KMS-11 (cell line): ENCODE results near the gene TCTN2.

Experiments
- H2AFZ ChIP-seq: fragments of 200-600 bp; sonication (generic); 2 replicates; pipeline ENCODE4 v1.6.1; 2016; ENCODE audit warnings: antibody characterized with exemption, mixed run types, low read depth
- H3K27ac ChIP-seq: fragments of 200-600 bp; sonication (generic); 2 replicates; pipeline ENCODE4 v1.6.1; 2016; ENCODE audit warnings: mild to moderate bottlenecking, mixed run types
- H3K27me3 ChIP-seq: fragments of 200-600 bp; sonication (generic); 2 replicates; pipeline ENCODE4 v1.6.1; 2017; ENCODE audit warnings: mild to moderate bottlenecking, low read depth, mixed run types, moderate library complexity; ENCODE audit not compliant: insufficient read depth
- H3K36me3 ChIP-seq: fragments of 200-600 bp; sonication (generic); 2 replicates; pipeline ENCODE4 v1.6.1; 2017; ENCODE audit warnings: mild to moderate bottlenecking, mixed run types; ENCODE audit not compliant: insufficient read depth
- H3K4me1 ChIP-seq: fragments of 200-600 bp; sonication (generic); 2 replicates; pipeline ENCODE4 v1.6.1; 2016; ENCODE audit warnings: mild to moderate bottlenecking, low read depth, mixed run types; ENCODE audit not compliant: poor library complexity, severe bottlenecking
- H3K4me2 ChIP-seq: fragments of 200-600 bp; sonication (generic); 2 replicates; pipeline ENCODE4 v1.7.0; 2016; ENCODE audit warnings: mild to moderate bottlenecking, mixed run types
- H3K4me3 ChIP-seq: fragments of 200-600 bp; sonication (generic); IDR thresholded peaks from 2 replicates; pipeline ENCODE4 v1.6.1; 2017; ENCODE audit warnings: low read depth, low read length, mixed read lengths; ENCODE audit not compliant: insufficient read depth
- H3K79me2 ChIP-seq: fragments of 200-600 bp; sonication (generic); 2 replicates; pipeline ENCODE4 v1.6.1; 2016; ENCODE audit warnings: low read depth, mixed run types; ENCODE audit not compliant: insufficient read depth
- H3K9ac ChIP-seq: fragments of 200-600 bp; sonication (generic); 2 replicates; pipeline ENCODE4 v1.6.1; 2016; ENCODE audit warnings: mild to moderate bottlenecking, mixed run types
- H4K20me1 ChIP-seq: fragments of 200-600 bp; sonication (generic); 2 replicates; pipeline ENCODE4 v1.6.1; 2016; ENCODE audit warnings: mild to moderate bottlenecking, mixed run types; ENCODE audit not compliant: insufficient read depth
- TF ChIP-seq, protein P1 (sequence below): fragments of 200-600 bp; sonication (generic); conservative IDR thresholded peaks from 2 replicates; pipeline ENCODE4 v1.6.1; 2017; ENCODE audit warnings: low read depth, mild to moderate bottlenecking, antibody characterized with exemption, low read length, moderate library complexity, mixed read lengths

Gene TCTN2

DNA sequence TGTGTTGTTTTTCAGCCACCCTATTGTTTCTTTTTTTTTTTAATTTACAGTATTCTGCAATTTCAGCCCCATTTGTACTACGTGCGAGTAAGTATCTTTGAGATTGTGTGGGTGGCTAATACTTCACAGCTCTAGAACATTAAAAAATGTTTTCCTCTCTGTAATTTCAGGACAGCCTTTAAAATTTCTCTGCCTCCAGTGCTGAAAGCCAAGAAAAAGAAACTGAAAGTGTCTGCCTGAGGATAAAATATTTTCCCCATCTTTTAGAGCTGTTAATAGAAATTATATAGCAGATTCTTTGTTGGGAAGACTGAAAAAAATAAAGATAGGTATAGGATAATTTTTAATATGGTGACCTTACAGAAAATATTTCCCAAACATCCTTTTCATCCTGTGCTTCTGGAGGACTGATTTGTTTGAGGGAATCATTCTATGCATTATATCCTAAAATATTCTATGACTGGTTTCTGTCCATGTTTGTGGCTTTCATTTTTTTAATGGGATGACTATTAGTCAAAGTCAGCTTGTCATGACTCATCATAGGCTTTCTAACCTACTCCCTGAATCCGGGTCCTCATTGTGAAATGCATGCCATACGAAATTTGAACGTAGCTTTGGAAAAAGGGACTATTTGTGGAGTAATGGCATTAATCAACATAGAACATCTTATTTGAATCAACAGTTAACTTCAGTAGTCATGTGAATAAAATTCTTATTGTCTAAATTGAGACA is 10.8 kb upstream of the TCTN2 start:
- TF ChIP-seq, protein P1, sequence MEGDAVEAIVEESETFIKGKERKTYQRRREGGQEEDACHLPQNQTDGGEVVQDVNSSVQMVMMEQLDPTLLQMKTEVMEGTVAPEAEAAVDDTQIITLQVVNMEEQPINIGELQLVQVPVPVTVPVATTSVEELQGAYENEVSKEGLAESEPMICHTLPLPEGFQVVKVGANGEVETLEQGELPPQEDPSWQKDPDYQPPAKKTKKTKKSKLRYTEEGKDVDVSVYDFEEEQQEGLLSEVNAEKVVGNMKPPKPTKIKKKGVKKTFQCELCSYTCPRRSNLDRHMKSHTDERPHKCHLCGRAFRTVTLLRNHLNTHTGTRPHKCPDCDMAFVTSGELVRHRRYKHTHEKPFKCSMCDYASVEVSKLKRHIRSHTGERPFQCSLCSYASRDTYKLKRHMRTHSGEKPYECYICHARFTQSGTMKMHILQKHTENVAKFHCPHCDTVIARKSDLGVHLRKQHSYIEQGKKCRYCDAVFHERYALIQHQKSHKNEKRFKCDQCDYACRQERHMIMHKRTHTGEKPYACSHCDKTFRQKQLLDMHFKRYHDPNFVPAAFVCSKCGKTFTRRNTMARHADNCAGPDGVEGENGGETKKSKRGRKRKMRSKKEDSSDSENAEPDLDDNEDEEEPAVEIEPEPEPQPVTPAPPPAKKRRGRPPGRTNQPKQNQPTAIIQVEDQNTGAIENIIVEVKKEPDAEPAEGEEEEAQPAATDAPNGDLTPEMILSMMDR = no peak
- H3K36me3 ChIP-seq = no peaks in the 10 kb centered on the region

DNA sequence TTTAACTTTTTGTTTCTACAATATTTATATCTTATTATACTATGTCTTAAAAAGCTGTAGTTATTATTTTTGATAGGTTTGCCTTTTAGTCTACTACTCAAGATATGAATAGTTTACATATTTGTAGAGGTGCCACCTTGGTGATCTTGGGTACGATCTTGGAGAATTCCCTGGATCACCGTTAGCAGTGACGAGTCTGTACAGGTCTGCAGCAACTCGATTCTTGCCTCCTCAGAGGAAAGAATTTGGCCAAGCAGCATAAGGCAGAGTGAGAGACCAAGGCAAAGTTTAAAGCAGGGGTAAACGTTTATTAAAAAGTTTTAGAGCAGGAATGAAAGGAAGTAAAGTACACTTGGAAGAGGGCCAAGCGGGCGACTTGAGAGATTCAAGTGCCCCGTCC is 3.1 kb upstream of the TCTN2 start:
- no peak overlapping the region for H3K9ac ChIP-seq
- H3K4me1 ChIP-seq = no peaks in the 10 kb centered on the region
- TF ChIP-seq, protein P1 = no peak
- no peaks in the 10 kb centered on the region for H3K36me3 ChIP-seq
- no peak overlapping the region for H3K4me3 ChIP-seq
- no peaks in the 10 kb centered on the region for H4K20me1 ChIP-seq
- H3K4me2 ChIP-seq = no peak overlapping the region
- H2AFZ ChIP-seq = no peak overlapping the region
- no peak overlapping the region for H3K27ac ChIP-seq
- no peaks in the 10 kb centered on the region for H3K27me3 ChIP-seq
- no peaks in the 10 kb centered on the region for H3K79me2 ChIP-seq

More for the DNA sequence above, 10.8 kb upstream of the TCTN2 start:
- Histone ChIP-seq H3K27me3 (no peaks in the 10 kb centered on the region), H2AFZ (no peak overlapping the region), H3K4me3 (no peak overlapping the region), H3K4me1 (peaks cover 26% of the 10 kb centered on the region), H4K20me1 (no peaks in the 10 kb centered on the region), H3K4me2 (no peak overlapping the region), H3K27ac (no peak overlapping the region), H3K9ac (no peak overlapping the region), H3K79me2 (no peaks in the 10 kb centered on the region)

DNA sequence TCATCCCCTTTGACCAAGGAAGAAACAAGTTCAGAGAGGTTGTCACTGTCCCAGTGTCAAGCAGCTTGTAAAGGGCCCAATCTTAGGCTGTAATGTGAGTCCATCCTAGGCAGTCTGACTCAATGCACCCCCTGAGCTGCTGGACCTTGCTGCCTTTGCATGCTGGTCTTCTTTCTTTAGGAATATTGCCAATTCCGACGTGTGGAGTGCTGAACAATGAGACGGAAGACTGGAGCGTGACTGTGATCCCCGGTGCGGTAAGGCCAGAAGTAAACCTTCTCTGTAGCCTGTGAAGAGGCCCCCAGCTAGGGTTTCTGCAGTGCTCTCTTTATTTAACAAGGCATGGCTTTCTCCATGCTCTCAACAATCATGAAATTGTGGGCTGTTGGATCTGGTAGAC is 963 bp downstream of the TCTN2 start:
- Histone ChIP-seq H3K4me1 (no peaks in the 10 kb centered on the region), H4K20me1 (no peaks in the 10 kb centered on the region), H3K27ac (no peak overlapping the region), H3K4me2 (no peak overlapping the region), H2AFZ (no peak overlapping the region), H3K79me2 (no peaks in the 10 kb centered on the region), H3K27me3 (no peaks in the 10 kb centered on the region), H3K36me3 (no peaks in the 10 kb centered on the region), H3K4me3 (no peak overlapping the region), H3K9ac (no peak overlapping the region)
- TF ChIP-seq, protein P1 = no peak

DNA sequence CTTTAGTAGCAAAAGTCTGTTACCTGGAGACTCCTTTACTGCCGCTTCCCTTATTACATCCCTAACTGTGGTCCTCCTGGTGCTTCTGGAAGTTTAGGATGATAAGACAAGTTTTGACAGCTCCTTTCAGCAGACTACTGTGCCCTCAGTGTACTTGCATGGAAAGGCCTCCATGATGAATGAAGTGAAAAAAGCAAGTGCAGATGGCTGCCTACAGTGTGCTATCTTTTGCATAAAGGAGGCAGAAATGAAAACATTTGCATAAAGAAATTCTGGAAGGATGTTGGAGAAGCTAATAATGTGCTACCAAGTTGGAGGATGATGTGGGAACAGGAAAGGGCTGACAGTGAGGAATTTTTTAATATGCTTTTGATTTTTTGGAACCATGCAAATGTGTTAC is 4.5 kb downstream of the TCTN2 start:
- no peak overlapping the region for H3K4me3 ChIP-seq

More for the DNA sequence above, 4.5 kb downstream of the TCTN2 start:
- no peak overlapping the region for H2AFZ ChIP-seq
- TF ChIP-seq, protein P1 = no peak
- no peaks in the 10 kb centered on the region for H3K4me1 ChIP-seq
- H3K36me3 ChIP-seq = no peaks in the 10 kb centered on the region
- H3K9ac ChIP-seq = no peak overlapping the region
- no peaks in the 10 kb centered on the region for H3K27me3 ChIP-seq
- no peaks in the 10 kb centered on the region for H3K79me2 ChIP-seq
- no peaks in the 10 kb centered on the region for H4K20me1 ChIP-seq
- H3K27ac ChIP-seq = no peak overlapping the region
- H3K4me2 ChIP-seq = no peak overlapping the region
